ENCODE results near the gene PRDM8. TPM values are rescaled to one million over a fixed set of nuclear protein-coding genes. Genes with fewer than 3 reads are reported as not detected.
A peak's percentile ranks its signal among the peaks of the same experiment; 100 is the strongest.

The PRDM8 gene
- total RNA-seq, 3 donors from 2014 or later = 1.2 to 7.0 (median 5.9) TPM

- Histone ChIP-seq H3K27ac (no peak overlapping the region), H3K4me3 (peak overlapping the region in 1 of 3 donors; percentile 37), H3K27me3 (peaks cover 0 to 87% of the 10 kb centered on the region in 2 donors), H3K4me1 (no peaks in the 10 kb centered on the region), H3K36me3 (no peaks in the 10 kb centered on the region), H3K9me3 (no peaks in the 10 kb centered on the region)
- no peak for DNase-seq (ENCODE audit: low spot score in 2 of 2)
- intact Hi-C loops (cut with DNase I; ENCODE audit: low total_unique reads) = loop anchor here (1.0 to 5.0 kb wide), 2 partner anchors 16 to 202 kb away; no protein-coding TSS in a partner anchor
- no peak for TF ChIP-seq POLR2A (IDR thresholded peaks at IDR 0.05)
- no peak for TF ChIP-seq POLR2AphosphoS5 (IDR thresholded peaks at IDR 0.05)
- TF ChIP-seq CTCF (IDR thresholded peaks at IDR 0.05) = no peak
These were observed 7.2 kb upstream of the PRDM8 start for GRCh38 chr4:80189956-80190677.

GRCh38 chr4:80192252-80192866, 4.9 kb upstream of the PRDM8 start:
- H3K4me1 ChIP-seq = no peaks in the 10 kb centered on the region
- intact Hi-C loops (cut with DNase I; ENCODE audit: low total_unique reads) = loop anchor here (5.0 kb wide), 1 partner anchor 200 kb away; no protein-coding TSS in a partner anchor
- H3K36me3 ChIP-seq = no peaks in the 10 kb centered on the region
- TF ChIP-seq CTCF (IDR thresholded peaks at IDR 0.05) (no peak), POLR2A (IDR thresholded peaks at IDR 0.05) (no peak), POLR2AphosphoS5 (IDR thresholded peaks at IDR 0.05) (no peak)
- peaks cover 0 to 84% of the 10 kb centered on the region in 2 donors for H3K27me3 ChIP-seq
- H3K9me3 ChIP-seq = no peaks in the 10 kb centered on the region
- H3K27ac ChIP-seq = no peak overlapping the region
- no peak overlapping the region for H3K4me3 ChIP-seq
- no peak for DNase-seq (ENCODE audit: low spot score in 2 of 2)

GRCh38 chr4:80192937-80193336, 4.4 kb upstream of the PRDM8 start:
- Histone ChIP-seq H3K36me3 (no peaks in the 10 kb centered on the region), H3K27me3 (peaks cover 0 to 84% of the 10 kb centered on the region in 2 donors), H3K9me3 (no peaks in the 10 kb centered on the region), H3K4me1 (no peaks in the 10 kb centered on the region), H3K4me3 (no peak overlapping the region), H3K27ac (no peak overlapping the region)
- intact Hi-C loops (cut with DNase I; ENCODE audit: low total_unique reads) = loop anchor here (5.0 kb wide), 1 partner anchor 199 kb away; no protein-coding TSS in a partner anchor
- no peak for TF ChIP-seq POLR2A (IDR thresholded peaks at IDR 0.05)
- no peak for TF ChIP-seq POLR2AphosphoS5 (IDR thresholded peaks at IDR 0.05)
- TF ChIP-seq CTCF (IDR thresholded peaks at IDR 0.05) = no peak
- no peak for DNase-seq (ENCODE audit: low spot score in 2 of 2)

GRCh38 chr4:80195441-80196140, 1.7 kb upstream of the PRDM8 start:
- no peak overlapping the region for H3K4me3 ChIP-seq
- TF ChIP-seq POLR2AphosphoS5 (IDR thresholded peaks at IDR 0.05) (no peak), POLR2A (IDR thresholded peaks at IDR 0.05) (no peak), CTCF (IDR thresholded peaks at IDR 0.05) (no peak)
- H3K27me3 ChIP-seq = peaks cover 0 to 80% of the 10 kb centered on the region in 2 donors
- no peaks in the 10 kb centered on the region for H3K4me1 ChIP-seq
- no peak for DNase-seq (ENCODE audit: low spot score in 2 of 2)
- H3K9me3 ChIP-seq = no peaks in the 10 kb centered on the region
- no peaks in the 10 kb centered on the region for H3K36me3 ChIP-seq
- H3K27ac ChIP-seq = no peak overlapping the region
- intact Hi-C loops (cut with DNase I; ENCODE audit: low total_unique reads) = no loop called here

Data from breast epithelium (tissue), 4 donors.